Dermis blood vessel endothelial cell (primary cell): ENCODE measurements around the gene PEX26. TPM values are rescaled to one million over a fixed set of nuclear protein-coding genes. Genes with fewer than 3 reads are reported as not detected.
"Not testable (repeated sequence)": the region's sequence is repeated elsewhere in the genome, so short reads cannot be mapped to it uniquely, and the experiment has no call there.

Source experiments
- DNase-seq: peaks from one replicate; pipeline ENCODE4 v3.0.0; 2010
- total RNA-seq: library from RNA; depleted of rRNA; stranded (reverse); fragments of >200 nt; gene quantifications from 2 replicates; pipeline ENCODE4 v1.2.3, GENCODE V29; 2014

The PEX26 gene
- total RNA-seq, 1 donor from 2014 or later: 24.8 TPM

DNA sequence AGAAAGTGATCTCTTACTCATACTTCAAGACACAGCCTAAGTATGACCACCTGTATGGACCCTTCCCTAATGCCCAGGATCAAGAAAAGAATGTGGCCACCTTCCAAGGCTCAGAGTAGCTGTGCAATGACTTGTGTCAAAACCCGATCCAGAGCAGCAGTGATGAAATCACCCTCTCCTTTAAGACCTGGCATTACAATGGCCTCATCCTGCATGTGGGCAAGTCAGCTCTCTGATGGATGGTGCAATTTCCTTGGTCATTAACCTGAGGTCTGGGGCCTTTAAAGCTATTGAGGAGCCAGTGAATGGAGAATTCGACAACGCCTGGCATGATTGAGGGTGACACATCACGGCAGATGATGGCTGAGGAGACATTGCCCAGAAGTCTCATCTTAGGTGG, 23.7 kb downstream of the PEX26 start:
- no peak for DNase-seq

DNA sequence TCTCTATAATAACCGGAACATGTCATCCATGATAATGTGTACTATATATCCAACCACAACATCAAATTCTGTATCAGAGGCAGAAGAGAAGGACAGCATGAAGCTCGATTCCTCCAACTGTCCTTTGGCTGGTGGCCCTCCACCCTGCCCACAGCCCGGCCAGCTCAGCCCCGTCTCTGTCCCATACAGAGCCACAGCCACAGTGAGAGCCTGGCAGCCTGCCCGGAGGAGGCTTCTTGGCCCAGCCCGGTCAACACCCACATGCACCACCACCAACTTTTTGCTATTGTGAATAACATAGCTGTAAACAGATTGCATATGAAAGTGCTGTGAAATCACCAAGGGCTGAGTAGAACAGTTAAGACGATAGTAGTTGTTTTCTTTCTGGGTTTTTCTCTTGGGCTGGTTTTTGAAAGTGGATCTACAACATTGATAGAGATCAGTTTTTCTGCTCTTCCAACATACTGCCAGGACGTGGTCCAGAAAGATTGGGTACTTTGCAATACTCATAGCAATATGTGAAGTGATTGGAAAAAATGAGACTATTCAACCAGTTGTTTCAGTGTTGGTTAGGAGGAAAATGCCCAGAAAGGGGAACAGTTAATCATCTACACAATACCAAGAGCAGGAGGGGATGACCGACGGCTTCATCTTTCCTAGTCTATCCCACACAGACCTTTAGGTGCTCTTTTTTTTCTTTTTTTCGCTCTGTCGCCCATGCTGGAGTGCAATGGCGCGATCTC, 25.9 kb downstream of the PEX26 start:
- DNase-seq: no peak

DNA sequence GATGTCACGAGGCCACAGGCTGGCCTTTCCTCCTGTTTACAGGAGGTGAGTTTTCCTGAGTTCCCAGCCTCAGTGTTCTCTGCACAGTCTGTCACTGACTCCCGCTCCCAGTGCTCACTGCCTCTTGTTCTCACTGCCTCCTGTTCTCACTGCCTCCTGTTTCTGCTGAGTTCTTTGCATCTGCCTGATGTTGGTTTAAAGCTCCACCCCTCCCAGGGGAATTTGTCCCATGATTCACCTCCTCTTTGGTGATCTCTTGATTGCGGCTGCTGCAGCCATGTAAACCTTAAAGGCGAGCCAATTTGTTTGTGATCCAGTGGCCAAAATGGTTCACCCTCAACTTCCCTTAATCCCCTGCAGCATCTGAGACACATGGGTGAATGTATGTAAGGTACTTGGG, 26.8 kb downstream of the PEX26 start:
- DNase-seq: peak; percentile 36

DNA sequence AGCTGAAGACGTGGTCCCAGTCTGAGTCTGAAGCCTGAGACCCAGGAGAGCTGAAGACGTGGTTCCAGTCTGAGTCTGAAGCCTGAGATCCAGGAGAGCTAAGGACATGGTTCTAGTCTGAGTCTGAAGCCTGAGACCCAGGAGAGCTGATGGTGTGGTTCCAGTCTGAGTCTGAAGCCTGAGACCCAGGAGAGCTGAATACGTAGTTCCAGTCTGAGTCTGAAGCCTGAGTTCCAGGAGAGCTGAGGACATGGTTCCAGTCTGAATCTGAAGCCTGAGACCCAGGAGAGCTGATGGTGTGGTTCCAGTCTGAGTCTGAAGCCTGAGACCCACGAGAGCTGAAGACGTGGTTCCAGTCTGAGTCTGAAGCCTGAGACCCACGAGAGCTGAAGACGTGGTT, 28.2 kb downstream of the PEX26 start:
- not testable (repeated sequence) for DNase-seq

DNA sequence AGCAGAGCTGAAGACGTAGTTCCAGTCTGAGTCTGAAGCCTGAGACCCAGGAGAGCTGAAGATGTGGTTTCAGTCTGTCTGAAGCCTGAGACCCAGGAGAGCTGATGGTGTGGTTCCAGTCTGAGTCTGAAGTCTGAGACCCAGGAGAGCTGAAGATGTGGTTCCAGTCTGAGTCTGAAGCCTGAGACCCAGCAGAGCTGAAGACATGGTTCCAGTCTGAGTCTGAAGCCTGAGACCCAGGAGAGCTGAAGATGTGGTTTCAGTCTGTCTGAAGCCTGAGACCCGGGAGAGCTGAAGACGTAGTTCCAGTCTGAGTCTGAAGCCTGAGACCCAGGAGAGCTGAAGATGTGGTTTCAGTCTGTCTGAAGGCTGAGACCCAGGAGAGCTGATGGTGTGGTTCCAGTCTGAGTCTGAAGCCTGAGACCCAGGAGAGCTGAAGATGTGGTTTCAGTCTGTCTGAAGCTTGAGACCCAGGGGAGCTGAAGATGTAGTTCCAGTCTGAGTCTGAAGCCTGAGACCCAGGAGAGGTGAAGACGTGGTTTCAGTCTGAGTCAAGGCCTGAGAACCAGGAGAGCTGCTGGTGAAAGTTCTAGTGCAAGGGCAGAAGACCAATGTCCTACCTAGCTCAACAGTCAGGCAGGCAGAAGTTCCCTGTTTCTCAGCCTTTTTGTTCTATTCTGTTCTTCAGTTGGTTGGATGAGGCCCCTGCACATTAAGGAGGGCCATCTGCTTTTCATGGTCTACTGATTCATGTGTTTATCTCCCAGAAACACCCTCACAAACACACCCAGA, 29.0 kb downstream of the PEX26 start:
- not testable (repeated sequence) for DNase-seq

DNA sequence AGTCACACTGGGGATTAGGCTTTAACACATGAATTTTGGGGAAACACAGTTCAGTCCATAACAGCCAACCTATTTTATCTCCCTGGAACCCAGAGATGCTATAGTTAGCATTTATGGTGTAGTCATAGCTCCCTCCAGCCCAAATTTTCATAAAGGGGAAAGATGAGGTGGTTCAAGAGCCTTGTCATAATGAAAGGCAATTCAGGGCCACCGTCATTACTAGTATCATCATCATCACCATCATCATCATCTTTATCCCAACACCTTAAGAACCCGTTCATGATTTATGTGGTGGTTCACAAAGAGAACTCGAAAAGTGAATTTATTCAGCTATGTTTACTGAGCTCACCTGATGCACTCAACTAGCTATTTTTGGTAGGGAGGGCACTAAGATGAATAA, 30.4 kb downstream of the PEX26 start:
- DNase-seq: no peak

DNA sequence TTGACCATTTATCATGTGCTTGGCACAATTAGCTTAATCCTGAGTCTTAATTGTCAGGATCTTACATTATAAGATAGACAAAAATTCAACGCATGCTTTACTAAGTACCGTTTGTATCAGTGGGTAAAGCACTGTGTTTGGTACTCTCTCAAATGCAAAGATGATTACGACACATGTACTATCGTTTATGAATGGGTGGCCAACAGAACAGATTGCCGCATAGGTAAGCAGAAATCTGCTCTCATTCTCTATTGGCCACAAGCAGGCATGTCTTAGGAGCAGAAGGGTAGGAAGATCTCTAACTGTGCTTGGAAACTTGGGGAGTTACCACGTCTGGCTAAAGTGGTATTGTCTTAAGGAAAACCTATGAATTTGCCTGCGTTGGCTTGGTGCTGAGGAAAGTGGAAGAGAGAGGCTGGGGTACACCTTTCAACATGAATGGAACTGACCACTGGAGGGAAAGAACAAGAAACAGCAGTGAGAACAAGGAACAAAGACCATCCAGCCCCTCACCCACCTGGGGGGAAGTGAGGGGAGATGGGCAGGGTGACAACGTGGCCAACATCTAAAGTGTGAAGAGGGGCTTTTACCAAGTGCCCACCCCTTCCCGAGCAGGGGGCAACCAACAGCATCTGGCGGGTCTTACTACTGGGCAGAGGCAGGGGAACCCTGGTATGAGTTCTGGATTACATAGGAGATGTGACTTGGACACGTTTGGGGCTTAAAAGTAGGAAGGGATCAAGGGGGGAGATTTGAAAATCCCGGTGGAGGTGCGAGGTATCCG, 31.8 kb downstream of the PEX26 start:
- no peak for DNase-seq

DNA sequence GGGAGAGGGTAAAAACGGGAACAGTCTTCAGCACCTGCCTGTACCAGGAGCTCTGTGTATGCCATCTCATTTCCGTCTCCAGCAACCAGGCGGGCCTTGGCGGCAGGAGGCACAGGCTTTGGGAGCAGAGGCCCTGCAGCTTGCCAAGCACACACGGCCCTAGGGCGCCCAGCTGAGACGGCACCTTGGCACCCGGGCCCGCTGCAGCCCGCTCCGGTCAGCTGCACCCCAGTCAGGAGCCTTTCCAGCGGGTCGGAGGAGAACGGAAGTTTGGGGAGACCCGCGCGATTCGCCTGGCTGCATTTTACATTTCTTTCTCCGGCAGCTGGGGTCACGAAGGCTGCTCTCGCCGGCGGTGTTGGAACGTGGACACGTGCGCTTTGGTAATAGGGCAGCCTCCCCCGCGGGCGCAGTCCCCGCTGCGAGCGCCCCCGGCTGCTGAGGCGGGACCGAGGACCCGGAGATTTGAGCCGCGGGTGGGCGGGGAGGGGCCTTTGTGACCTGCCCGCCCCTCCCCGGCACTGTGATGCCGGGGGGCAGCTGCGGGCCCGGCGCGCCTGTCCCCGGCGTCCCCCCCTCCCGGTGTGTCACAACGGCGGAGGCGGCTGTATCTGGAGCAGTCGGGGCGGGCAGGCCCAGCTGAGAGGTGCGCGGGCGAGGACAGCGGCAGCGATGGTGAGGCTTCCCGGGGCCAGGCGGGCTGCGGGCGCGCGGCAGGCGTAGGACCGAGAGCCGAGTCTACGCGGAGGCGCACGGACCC, 32.6 kb downstream of the PEX26 start, which contains the start of gene TUBA8:
TUBA8 (plus strand) TSS at position 616 of the 760 bp plus-strand sequence; CDS start at position 673, 57 bp downstream.
- peak; percentile 54 for DNase-seq

DNA sequence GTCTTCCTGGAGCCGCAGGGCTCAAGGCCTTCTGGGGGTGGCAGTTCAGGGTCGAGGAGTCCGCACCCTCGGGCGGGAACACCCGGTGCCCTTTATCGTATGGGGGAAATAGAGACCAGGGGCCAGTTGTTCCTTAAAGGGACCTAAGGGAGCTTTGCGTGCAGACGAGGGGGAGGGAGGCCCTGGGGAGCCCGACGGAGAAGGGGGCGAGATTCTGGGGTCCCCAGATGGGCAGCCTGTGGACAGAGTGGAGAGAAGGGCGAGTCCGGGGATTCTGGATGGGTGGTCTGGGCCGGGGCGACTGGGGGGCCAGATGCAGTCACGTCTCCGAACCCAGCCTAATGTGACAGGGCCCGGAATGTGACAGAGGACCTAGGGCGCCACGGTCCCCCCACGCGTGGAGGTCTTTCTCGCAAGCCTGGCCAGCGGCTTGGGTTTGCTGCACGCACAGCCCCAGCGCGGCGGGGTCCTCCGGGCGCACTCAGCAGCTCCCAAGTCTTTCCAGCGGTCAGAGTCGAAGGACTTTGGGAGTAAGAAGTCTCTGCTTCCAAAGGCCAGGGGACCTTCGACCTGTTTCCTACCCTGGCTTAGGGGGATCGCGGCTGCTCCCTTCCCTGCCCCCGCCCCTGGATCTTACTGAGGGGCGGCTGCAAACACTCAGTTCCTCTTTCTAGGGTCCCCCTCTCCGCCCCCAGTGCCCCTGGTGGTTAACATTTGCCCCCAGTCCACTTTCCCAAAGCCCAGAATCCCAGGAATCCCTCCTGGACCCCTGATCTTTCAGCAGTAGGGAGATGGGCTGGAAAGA, 33.4 kb downstream of the PEX26 start:
- DNase-seq: no peak

DNA sequence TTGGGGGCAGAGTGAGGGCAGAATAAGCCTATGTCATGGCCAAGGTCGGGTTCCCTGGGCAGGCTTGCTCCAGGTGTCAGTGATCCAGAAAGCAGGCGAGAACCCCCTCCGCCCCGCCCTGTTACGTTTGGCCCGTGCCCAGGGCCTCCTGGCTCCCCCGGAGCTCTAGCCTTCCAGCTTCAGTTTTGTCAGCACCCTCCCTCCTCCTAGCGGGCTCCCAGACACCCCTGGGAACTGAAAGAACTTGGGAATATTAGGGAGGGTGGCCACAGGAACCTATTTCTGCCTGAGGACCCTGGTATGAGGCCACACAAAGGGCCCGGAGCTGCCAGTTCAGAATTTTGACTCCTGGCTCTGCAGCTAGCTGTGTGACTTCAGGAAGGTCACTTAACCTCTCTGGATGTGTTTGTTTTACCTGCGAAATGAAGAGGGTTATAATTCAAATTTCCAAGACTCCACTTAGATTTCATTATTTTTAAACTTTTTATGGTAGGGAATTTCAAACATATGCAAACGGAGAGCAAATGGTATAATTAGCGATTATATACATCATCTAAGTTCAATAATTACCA, 34.1 kb downstream of the PEX26 start:
- DNase-seq: no peak

DNA sequence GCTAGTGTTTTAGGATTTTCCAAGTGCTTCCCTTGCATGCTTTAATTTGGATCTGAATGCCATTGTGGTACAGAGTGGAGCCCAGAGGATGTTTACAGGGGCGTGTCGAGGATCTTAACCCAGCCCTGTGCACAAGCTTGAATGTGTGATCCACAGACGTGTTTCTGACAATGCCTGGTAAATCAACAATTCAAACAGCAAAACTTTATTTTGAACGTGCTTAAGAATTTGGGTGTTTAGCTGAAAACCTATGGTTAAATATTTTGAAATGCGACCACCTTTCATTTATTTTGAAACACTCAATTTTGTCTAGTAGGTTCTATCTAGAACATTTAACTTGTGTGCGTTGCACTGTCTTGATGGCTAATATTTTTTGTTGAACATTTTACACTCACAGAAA, 34.6 kb downstream of the PEX26 start:
- no peak for DNase-seq

DNA sequence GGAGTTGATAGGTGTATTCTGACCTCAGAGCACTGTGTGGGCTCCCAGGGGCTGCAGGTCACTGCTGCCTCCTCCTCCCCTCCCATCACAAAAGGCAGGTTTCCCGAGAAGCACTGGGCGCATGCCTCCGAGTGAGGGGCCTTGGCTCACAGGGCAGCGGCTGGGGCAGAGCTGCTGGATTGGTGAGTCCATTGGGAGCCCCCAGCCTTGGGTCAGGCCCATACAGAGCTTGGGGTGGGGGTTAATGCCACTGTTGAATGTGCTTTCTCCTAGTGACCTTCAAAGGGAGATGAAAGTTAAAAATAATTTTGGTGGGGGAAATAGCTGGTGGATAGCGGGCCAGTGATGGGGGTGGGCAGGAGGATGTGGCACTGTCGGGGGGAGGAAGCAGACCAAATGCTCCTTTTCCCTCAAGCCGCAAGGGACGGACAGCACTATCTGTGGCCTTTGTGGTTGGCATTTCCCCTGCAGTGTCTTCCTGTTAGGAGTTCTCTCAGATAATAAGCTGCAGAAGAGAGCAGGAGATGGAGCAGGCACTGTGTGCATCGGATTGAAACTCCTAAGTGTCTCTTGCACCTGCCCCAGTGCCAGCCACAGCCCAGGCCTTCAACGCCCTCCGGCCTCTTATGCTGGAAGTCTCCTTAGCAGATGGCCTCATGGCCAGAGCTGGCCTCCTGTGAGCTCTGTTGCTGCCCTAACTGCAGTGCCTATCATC, 36.0 kb downstream of the PEX26 start:
- no peak for DNase-seq

DNA sequence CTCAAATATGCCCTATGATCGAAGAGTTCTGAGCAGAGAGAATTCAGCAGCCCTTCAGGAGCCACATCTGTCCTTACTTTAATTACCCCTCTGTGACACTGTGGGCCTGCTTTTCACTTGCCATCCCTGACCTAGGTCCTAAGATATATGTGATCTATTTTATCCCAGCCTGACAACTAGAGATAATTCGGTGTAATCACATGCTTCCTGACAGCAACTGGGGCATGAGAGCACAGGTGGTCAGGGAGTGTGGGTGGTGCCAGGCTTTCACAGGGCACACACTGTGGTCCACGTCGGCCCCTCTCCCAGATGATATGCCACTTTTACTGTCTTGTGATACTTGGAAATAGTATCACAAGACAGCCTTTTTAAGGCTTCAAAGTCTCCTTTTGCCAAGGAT, 36.7 kb downstream of the PEX26 start:
- DNase-seq: no peak

DNA sequence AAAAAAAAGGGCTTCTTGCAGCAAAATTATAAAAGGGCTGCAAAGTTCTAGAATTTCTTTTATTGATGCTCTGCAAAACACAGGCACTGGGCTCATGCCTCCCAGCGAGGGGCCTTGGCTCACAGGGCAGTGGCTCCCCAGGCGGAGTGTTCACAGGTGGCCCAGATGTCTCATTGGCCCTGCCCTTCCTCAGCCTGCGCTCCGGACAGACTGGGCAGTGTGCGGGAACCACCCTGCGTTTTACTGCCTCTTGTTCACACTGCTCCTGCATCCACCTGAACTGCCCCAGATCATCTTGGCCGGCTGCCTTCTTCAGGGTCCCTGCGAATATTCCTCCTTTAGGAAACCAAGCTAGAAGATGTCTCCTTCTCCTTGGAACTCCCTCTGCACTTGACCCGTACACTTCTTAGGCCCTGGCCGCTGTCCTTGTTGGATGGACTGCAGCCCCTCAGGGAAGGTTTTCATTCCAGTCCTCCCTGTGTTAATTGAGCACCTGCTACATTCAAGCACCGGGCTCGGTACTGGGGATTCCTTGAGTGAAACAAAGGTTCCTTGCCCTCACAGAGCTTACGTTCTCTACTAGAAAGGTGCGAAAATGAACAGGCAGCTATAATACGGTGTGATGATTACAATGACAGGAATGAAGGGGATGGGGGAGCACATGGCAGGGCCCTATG, 37.3 kb downstream of the PEX26 start:
- DNase-seq: no peak

DNA sequence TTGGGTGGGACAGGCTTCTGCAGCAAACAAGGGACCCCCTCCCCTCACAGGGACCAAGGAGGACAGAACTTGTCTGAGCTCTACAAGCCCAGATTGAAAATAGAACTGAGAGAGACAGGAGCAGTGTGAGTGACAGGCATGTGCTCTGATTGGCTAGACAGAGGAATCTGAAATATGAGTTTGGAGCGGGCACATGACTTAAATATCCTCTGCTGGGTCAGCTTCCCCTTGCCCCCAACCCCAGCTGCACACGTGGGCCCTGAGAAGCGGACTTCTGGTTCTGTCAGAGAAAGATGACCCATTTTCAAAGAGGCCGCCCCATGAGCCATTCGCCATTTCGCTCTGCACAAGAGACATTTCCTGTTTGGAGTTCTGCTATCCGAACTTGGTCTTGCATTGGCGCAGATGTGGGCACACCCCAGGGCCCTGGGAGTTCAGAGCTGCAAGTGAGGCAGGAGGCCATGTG, 38.1 kb downstream of the PEX26 start:
- DNase-seq: no peak

DNA sequence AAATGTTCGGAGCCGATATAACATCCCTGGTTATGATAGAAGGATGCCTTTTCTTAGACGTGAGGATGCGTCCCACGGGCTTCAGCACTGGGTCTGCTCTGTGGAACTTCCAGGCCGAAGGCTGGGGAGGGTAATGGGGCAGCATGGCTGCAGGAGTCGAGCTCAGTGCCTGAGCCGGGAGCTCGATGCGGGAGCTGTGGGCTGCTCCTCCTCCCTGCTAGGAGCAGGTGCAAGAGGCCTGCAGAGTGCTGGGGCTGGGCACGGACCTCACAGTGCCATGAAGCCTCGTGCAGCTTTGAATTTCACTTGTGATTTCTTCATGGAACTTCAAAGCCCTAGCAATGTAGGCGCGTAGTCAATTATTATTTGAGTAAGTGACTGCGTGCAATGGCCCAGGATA, 38.8 kb downstream of the PEX26 start:
- no peak for DNase-seq

DNA sequence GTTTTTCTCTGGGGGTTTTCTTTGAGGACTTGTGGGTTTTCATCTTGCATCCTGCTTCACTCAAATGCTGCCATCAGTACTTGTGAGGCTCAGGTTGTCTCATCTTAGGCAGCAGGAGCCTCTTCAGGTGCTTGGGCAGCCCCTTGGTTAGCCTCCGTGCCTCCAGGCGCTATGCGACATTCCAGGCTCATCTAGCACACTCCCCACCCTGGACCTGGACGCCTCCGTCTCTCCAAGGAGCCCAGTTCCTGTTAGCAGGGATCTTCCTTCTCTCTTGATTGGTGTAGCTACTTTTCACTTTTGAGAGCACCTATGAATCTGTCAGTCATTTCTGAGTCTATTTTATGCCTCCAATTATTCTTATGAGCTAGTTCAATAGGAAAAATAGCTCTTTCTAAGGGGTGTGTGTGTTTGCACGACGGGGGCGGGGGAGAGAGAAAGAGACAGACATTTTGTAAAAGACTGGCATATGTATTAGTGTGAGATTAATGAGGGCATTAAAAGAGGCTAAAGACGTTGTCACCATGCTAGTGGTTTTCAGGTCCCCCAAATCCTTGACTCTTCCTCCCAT, 40.6 kb downstream of the PEX26 start:
- no peak for DNase-seq

DNA sequence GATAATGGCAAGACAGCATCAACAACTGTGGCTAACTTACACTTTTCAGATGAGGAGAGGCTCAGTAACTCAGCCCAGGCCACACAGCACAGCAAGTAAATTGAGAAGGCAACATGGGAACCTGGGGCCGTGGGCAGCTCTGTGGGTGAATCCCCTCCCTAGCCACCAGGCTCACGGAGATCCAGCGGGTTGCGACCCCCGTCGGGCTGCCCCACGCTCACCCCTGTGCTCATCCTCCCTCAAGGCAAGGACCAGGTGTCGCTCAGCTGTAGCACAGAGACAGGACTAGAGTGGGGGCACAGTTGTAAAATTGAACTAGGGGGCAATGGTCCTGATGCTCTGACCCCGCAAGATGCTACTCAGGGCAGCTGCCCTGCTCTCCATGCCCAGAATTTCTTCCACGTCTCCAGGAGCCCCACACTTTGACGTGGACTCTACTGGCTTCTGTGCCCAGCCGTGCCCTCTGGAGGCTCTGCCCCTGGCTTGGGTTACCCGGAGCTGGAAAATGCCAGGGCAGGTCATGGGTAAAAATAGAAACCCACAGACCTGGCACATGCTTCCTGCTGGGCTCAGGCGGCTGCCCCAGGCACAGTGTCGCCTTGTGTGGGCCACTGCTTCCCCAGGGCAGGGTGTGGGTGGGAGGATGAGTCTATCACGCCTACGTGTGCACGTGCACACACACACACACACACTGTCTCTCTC, 41.8 kb downstream of the PEX26 start:
- DNase-seq: no peak

DNA sequence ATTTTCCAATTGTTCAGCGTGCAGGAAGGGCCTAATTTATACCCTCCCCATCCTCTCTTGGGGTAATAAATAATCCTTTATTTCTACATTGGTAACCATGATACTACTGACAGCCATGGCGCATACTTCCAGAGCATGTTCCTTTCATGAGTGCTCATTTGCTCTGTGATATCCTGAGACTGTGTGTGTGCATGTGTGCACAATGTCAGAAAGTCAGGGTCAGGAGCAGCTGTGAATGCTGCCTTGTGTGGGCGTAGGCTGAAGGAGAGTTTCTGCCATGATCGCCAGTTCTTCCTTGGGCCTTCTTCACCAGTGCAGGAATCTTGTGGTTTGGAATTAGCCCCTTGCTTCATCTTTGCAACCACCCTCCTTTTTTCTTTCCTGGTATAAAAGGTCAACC, 43.1 kb downstream of the PEX26 start:
- DNase-seq: no peak
